ENCODE results near the gene SNPH. TPM values are rescaled to one million over a fixed set of nuclear protein-coding genes. Genes with fewer than 3 reads are reported as not detected.

SNPH gene
- total RNA-seq, 1 experiment from 2014 or later, result 0.43 TPM

DNA sequence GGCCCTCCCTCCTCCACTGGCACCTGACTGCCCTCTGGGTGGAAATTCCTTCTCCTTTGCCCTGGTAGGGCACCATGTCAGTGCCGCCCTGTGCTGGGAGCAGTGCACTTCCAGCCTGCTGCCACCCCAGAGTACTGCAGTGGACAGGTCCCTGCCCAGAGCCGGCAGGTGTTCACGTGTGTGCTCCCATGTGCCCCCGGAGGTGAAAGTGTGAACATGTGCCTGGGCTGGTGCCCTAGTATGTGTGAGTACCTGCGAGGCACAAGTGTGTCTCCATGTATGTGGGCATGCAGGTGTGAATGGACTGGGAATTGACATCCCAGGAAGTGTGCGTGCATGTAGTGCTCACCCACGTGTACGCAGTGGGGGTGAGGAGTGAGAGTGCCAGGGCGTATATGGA, 33.4 kb downstream of the SNPH start:
- intact Hi-C loops (cut with micrococcal nuclease; ENCODE audit: unreplicated experiment), result no loop called here
- H3K27me3 ChIP-seq (replicated peaks; ENCODE audit: insufficient read depth, low read depth, low read length, poor library complexity), result no peaks in the 10 kb centered on the region
- H3K4me3 ChIP-seq (ENCODE audit: low read depth, low read length, poor library complexity, severe bottlenecking), result no peak overlapping the region
- no peak for DNase-seq (ENCODE audit: low spot score)
- no peaks in the 10 kb centered on the region for H3K36me3 ChIP-seq (ENCODE audit: insufficient read depth, low read length, poor library complexity, severe bottlenecking)
- ChIA-PET POLR2A (ENCODE audit: low non-redundant PET) (no interaction called here), CTCF (no interaction called here)
- no peak for TF ChIP-seq EZH2 (IDR thresholded peaks at IDR 0.05; ENCODE audit: borderline replicate concordance, low read depth, low read length, poor library complexity, severe bottlenecking)
- TF ChIP-seq, protein P1, sequence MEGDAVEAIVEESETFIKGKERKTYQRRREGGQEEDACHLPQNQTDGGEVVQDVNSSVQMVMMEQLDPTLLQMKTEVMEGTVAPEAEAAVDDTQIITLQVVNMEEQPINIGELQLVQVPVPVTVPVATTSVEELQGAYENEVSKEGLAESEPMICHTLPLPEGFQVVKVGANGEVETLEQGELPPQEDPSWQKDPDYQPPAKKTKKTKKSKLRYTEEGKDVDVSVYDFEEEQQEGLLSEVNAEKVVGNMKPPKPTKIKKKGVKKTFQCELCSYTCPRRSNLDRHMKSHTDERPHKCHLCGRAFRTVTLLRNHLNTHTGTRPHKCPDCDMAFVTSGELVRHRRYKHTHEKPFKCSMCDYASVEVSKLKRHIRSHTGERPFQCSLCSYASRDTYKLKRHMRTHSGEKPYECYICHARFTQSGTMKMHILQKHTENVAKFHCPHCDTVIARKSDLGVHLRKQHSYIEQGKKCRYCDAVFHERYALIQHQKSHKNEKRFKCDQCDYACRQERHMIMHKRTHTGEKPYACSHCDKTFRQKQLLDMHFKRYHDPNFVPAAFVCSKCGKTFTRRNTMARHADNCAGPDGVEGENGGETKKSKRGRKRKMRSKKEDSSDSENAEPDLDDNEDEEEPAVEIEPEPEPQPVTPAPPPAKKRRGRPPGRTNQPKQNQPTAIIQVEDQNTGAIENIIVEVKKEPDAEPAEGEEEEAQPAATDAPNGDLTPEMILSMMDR (conservative IDR thresholded peaks at IDR 0.05; ENCODE audit: low read depth, low read length), result no peak; the same call in 1 of the 2 replicates
- H3K4me1 ChIP-seq (ENCODE audit: insufficient read depth, low read length, poor library complexity, severe bottlenecking), result no peaks in the 10 kb centered on the region
- no peak overlapping the region for H3K27ac ChIP-seq (ENCODE audit: low read depth, low read length, poor library complexity, severe bottlenecking)
- H3K9me3 ChIP-seq (ENCODE audit: low read depth, low read length, poor library complexity, severe bottlenecking), result no peaks in the 10 kb centered on the region
- no TSS peak for BruUV-seq (replicated peaks)

DNA sequence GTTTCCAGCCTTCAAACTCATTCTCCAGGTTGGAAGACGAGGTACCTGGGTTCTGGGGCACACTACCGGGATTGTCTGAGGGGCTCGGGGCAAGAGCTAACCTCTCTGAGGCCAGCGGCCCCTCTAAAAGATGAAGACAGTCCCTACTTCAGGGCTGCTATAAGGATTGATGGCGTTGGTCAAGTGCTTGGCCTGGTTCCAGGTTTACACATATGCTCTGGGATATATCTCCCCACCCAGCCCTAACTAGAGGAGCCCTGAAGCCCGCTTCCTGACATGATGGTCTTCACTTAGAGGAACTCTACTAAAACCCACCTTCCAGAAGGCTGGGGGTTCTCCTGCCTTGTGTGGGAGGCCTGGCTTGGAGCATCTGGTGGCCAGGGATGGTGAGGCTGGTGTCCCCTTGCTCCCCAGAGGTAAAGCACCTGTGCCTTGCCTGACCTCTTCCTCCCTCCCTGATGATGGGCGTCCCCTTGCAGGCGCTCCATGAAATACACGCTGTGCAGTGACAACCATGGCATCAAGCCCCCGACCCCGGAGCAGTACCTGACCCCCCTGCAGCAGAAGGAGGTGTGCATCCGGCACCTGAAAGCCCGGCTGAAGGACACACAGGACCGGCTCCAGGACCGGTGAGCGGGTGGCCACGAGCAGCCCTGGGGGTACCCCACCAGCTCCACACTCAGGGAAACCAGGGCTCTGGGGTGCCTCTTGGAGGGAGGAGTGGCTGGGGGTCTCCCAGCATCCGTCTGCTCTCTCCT, 34.2 kb downstream of the SNPH start:
- ChIA-PET POLR2A (ENCODE audit: low non-redundant PET) (no interaction called here), CTCF (no interaction called here)
- no peak for DNase-seq (ENCODE audit: low spot score)
- no peak overlapping the region for H3K27ac ChIP-seq (ENCODE audit: low read depth, low read length, poor library complexity, severe bottlenecking)
- no peaks in the 10 kb centered on the region for H3K27me3 ChIP-seq (replicated peaks; ENCODE audit: insufficient read depth, low read depth, low read length, poor library complexity)
- no peak for TF ChIP-seq EZH2 (IDR thresholded peaks at IDR 0.05; ENCODE audit: borderline replicate concordance, low read depth, low read length, poor library complexity, severe bottlenecking)
- TF ChIP-seq, protein P1 (conservative IDR thresholded peaks at IDR 0.05; ENCODE audit: low read depth, low read length), result no peak
- H3K4me1 ChIP-seq (ENCODE audit: insufficient read depth, low read length, poor library complexity, severe bottlenecking), result no peaks in the 10 kb centered on the region
- intact Hi-C loops (cut with micrococcal nuclease; ENCODE audit: unreplicated experiment), result no loop called here
- H3K36me3 ChIP-seq (ENCODE audit: insufficient read depth, low read length, poor library complexity, severe bottlenecking), result no peaks in the 10 kb centered on the region
- no TSS peak for BruUV-seq (replicated peaks)
- H3K4me3 ChIP-seq (ENCODE audit: low read depth, low read length, poor library complexity, severe bottlenecking), result no peak overlapping the region
- H3K9me3 ChIP-seq (ENCODE audit: low read depth, low read length, poor library complexity, severe bottlenecking), result no peaks in the 10 kb centered on the region

DNA sequence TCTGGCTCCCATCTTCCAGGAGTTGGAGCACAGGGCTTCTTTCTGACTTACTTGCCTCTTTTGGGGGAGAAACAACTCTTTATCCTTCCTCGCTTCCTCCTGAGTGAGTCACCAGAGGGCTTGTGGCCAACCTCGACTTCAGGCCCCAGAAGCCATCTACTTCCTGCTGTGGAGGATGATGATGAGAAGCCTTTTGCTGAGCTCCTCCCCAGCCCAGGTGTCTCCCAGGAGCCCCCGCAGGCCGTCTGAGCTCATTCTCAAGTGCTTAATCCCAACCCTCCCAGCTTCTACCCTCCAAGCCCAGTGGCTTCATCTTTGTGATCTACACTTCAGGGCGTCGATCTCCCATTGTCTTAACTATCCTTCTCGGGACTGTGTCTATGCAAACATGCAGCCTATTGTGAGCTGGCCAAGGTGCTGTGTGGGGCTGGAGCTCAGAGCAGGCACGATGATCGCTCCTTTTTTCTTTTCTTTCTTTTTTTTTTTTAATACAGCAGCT, 35.0 kb downstream of the SNPH start:
- Histone ChIP-seq H3K36me3 (ENCODE audit: insufficient read depth, low read length, poor library complexity, severe bottlenecking) (no peaks in the 10 kb centered on the region), H3K27me3 (replicated peaks; ENCODE audit: insufficient read depth, low read depth, low read length, poor library complexity) (no peaks in the 10 kb centered on the region), H3K4me1 (ENCODE audit: insufficient read depth, low read length, poor library complexity, severe bottlenecking) (no peaks in the 10 kb centered on the region), H3K4me3 (ENCODE audit: low read depth, low read length, poor library complexity, severe bottlenecking) (no peak overlapping the region), H3K27ac (ENCODE audit: low read depth, low read length, poor library complexity, severe bottlenecking) (no peak overlapping the region), H3K9me3 (ENCODE audit: low read depth, low read length, poor library complexity, severe bottlenecking) (no peaks in the 10 kb centered on the region)
- BruUV-seq (replicated peaks), result no TSS peak
- no peak for DNase-seq (ENCODE audit: low spot score)
- POLR2A ChIA-PET (ENCODE audit: low non-redundant PET), result no interaction called here
- intact Hi-C loops (cut with micrococcal nuclease; ENCODE audit: unreplicated experiment), result no loop called here
- TF ChIP-seq EZH2 (IDR thresholded peaks at IDR 0.05; ENCODE audit: borderline replicate concordance, low read depth, low read length, poor library complexity, severe bottlenecking), result no peak
- TF ChIP-seq, protein P1 (conservative IDR thresholded peaks at IDR 0.05; ENCODE audit: low read depth, low read length), result no peak
- CTCF ChIA-PET, result no interaction called here

Measured in A673 (cell line).